Uterus (tissue), 4 donors: ENCODE results near the gene AHDC1. TPM values are rescaled to one million over a fixed set of nuclear protein-coding genes. Genes with fewer than 3 reads are reported as not detected.

Source experiments
- DNase-seq, 2 donors: peaks; one replicate each; pipeline ENCODE4 v3.0.0-alpha.2; 2019 to 2020
- H3K27ac ChIP-seq, 2 donors: fragments of 200-600 bp; sonication (generic); 1 replicate in 1 of 2; 2 replicates in 1 of 2; pipeline ENCODE4 v1.5.1; 2016 to 2018
- H3K27me3 ChIP-seq, 2 donors: fragments of 200-600 bp; sonication (generic); one replicate each; pipeline ENCODE4 v1.5.1; 2018 to 2019; ENCODE audit warnings: control low read depth in 1 of 2
- H3K36me3 ChIP-seq, 2 donors: fragments of 200-600 bp; sonication (generic); one replicate each; pipeline ENCODE4 v1.5.1; 2019; ENCODE audit warnings: control low read depth in 1 of 2
- H3K4me1 ChIP-seq, 2 donors: fragments of 200-600 bp; sonication (generic); one replicate each; pipeline ENCODE4 v1.5.1; 2018 to 2019; ENCODE audit warnings: control low read depth in 1 of 2
- H3K4me3 ChIP-seq, 2 donors: fragments of 200-600 bp; sonication (generic); 1 replicate in 1 of 2; 2 replicates in 1 of 2; pipeline ENCODE4 v1.5.1; 2018 to 2019; ENCODE audit warnings: mild to moderate bottlenecking in 1 of 2
- H3K9me3 ChIP-seq, 2 donors: fragments of 200-600 bp; sonication (generic); one replicate each; pipeline ENCODE4 v1.5.1; 2019; ENCODE audit warnings: control low read depth in 1 of 2
- POLR2A ChIP-seq, 2 donors: fragments of 450-650 bp; IDR thresholded peaks; one replicate each; pipeline ENCODE4 v1.6.1; 2016; ENCODE audit warnings: antibody characterized with exemption in 2 of 2, mild to moderate bottlenecking in 1 of 2, moderate library complexity in 1 of 2
- intact Hi-C: fragments of 100-400 bp; cut with DNase I; formaldehyde crosslinking; loops from one replicate; pipeline ENCODE4 v1.15.1; 2023; ENCODE audit warnings: low total_unique reads
- total RNA-seq, 4 donors: library from RNA; depleted of rRNA in 3 of 4; stranded (reverse); fragments of >200 nt in 3 of 4; gene quantifications; one replicate each; pipeline versions ENCODE4 v1.1.0 to v1.2.4, GENCODE V29; 2014 to 2023
- TF ChIP-seq, protein P1 (sequence below), 4 experiments: fragments of 200-600 bp in 2 of 4; fragments of 450-650 bp in 2 of 4; sonication (generic) in 2 of 4; IDR thresholded peaks; one replicate each; pipeline ENCODE4 v1.5.1; 2016 to 2019; ENCODE audit warnings: antibody characterized with exemption in 4 of 4, mild to moderate bottlenecking in 2 of 4, moderate library complexity in 1 of 4
- donor health status: DM: yes; HTN: yes; CAD: no.

Gene AHDC1
- total RNA-seq, 4 donors from 2014 or later, result 11.2 to 179 (median 50.7) TPM

DNA sequence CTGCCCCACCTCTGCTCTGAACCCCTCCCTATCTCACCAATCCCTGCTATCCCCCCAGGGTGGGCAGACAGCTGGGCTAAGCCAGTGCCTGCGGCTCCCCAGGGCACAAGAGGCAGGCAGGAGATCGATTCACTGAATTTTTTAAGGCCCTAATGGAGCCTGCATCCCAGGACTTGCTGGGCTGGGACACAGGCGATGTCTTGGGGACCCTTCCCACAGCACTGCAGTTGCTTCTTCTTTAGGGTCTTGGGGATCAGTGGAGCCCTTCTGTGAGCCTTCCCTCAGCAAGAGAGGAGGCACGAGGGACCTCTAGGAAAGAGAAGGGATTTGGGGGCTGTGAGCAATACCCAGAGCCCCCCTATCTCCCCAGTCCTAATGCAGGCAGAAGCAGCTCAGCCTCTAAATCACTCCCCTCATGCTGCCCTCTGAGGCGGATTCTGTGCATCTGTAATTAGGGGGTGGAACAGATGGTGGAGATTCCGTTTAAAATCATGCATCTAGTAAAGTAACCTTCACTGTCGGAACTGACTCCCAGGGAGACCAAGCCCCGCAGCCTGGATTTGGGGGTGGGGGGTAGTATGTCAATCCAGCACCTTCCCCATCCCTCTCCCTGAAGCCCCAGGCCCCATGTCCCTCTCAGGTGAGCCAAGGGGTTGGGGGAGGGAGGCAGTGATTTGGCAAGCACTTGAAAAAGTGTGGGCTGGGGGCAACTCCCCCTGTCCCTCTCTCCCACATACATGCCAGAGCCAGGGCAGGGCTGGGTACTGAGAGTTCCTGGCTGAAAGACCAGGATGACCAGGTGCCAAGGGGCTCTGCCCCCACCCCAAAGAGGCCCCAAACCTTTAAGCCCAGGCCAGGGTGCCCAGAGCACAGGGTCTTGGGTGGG, 10.0 kb downstream of the AHDC1 start:
- DNase-seq, result peak in 1 of 2 donors; percentile 44
- H3K4me1 ChIP-seq, result peaks cover 19 to 83% of the 10 kb centered on the region in 2 donors
- intact Hi-C loops, result no loop called here
- no peaks in the 10 kb centered on the region for H3K36me3 ChIP-seq
- peak overlapping the region; percentile 92 to 99 for H3K27ac ChIP-seq
- H3K9me3 ChIP-seq, result no peaks in the 10 kb centered on the region
- peak overlapping the region in 1 of 2 donors; percentile 2 for H3K4me3 ChIP-seq
- no peaks in the 10 kb centered on the region for H3K27me3 ChIP-seq
- TF ChIP-seq, protein P1, sequence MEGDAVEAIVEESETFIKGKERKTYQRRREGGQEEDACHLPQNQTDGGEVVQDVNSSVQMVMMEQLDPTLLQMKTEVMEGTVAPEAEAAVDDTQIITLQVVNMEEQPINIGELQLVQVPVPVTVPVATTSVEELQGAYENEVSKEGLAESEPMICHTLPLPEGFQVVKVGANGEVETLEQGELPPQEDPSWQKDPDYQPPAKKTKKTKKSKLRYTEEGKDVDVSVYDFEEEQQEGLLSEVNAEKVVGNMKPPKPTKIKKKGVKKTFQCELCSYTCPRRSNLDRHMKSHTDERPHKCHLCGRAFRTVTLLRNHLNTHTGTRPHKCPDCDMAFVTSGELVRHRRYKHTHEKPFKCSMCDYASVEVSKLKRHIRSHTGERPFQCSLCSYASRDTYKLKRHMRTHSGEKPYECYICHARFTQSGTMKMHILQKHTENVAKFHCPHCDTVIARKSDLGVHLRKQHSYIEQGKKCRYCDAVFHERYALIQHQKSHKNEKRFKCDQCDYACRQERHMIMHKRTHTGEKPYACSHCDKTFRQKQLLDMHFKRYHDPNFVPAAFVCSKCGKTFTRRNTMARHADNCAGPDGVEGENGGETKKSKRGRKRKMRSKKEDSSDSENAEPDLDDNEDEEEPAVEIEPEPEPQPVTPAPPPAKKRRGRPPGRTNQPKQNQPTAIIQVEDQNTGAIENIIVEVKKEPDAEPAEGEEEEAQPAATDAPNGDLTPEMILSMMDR (IDR thresholded peaks at IDR 0.05), result no peak
- TF ChIP-seq POLR2A (IDR thresholded peaks at IDR 0.05), result no peak

GRCh38 chr1:27592931-27593677, 10.8 kb downstream of the AHDC1 start:
- H3K27ac ChIP-seq, result peak overlapping the region; percentile 92 to 99
- H3K9me3 ChIP-seq, result no peaks in the 10 kb centered on the region
- no peaks in the 10 kb centered on the region for H3K27me3 ChIP-seq
- H3K4me1 ChIP-seq, result peaks cover 19 to 76% of the 10 kb centered on the region in 2 donors
- TF ChIP-seq POLR2A (IDR thresholded peaks at IDR 0.05), result no peak
- TF ChIP-seq, protein P1 (IDR thresholded peaks at IDR 0.05), result no peak
- H3K36me3 ChIP-seq, result no peaks in the 10 kb centered on the region
- intact Hi-C loops, result no loop called here
- DNase-seq, result peak in 1 of 2 donors; percentile 21
- no peak overlapping the region for H3K4me3 ChIP-seq

DNA sequence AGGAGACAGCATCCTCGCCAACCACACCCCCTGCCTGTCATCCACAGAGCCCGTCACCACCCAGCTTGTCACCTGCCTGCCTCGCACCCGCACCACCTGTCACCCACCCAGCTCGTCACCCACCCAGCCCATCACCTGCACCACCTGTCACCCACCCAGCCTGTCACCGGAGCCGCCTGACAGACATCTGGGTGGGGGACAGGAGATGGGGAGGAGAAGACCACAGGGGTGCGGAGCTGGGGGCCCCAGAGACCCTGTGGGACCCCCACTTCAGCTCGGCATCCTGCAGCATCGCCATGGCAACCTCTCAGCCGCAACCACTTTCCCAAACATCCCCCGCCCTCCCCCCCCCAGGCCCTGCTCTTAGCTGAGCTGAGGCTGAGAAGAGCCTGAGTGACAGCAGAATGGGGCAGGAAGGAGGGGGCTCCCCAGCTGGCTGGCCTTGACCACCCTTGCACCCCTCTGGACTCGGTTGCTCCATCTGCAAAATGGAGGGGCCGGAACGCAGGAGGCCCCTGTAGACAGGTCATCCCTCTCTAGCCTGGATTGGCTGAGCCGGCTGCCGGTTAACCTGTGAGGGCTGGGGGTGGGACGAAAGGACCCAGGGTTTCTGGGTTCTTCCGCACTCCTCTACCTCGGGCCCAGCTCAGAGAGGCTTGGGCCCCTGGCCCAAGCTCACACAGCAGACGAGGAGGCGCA, 11.6 kb downstream of the AHDC1 start:
- TF ChIP-seq, protein P1 (IDR thresholded peaks at IDR 0.05), result no peak
- TF ChIP-seq POLR2A (IDR thresholded peaks at IDR 0.05), result no peak
- Histone ChIP-seq H3K27me3 (no peaks in the 10 kb centered on the region), H3K9me3 (no peaks in the 10 kb centered on the region), H3K4me3 (no peak overlapping the region), H3K27ac (peak overlapping the region; percentile 92 to 99), H3K4me1 (peaks cover 19 to 69% of the 10 kb centered on the region in 2 donors), H3K36me3 (no peaks in the 10 kb centered on the region)
- peak in 1 of 2 donors; percentile 33 for DNase-seq
- intact Hi-C loops, result no loop called here

DNA sequence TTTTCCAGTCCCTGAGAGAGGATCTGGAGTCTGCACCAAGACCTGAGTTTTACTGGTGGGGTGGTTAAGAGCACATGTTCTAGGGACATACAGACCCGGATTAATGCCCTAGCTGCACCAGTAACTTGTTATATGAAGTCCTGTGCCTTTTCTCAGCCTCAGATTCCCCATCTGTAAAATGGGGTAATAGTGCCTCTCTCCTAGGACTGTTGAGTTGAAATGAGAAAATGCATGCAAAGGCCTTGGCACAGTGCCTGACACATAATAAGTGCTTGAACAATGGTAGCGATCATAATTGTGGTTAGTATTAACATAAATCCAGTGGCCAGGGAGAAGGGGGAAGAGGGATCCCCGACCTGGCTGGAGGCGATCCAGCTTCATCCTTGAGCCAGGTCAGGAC, 12.3 kb downstream of the AHDC1 start:
- intact Hi-C loops, result no loop called here
- Histone ChIP-seq H3K27ac (peak overlapping the region; percentile 92 to 99), H3K9me3 (no peaks in the 10 kb centered on the region), H3K27me3 (no peaks in the 10 kb centered on the region), H3K36me3 (no peaks in the 10 kb centered on the region), H3K4me1 (peaks cover 19 to 61% of the 10 kb centered on the region in 2 donors), H3K4me3 (no peak overlapping the region)
- DNase-seq, result no peak
- TF ChIP-seq, protein P1 (IDR thresholded peaks at IDR 0.05), result no peak
- no peak for TF ChIP-seq POLR2A (IDR thresholded peaks at IDR 0.05)
